OCI-LY7 (cell line): ENCODE measurements around the gene MEF2A. TPM values are rescaled to one million over a fixed set of nuclear protein-coding genes. Genes with fewer than 3 reads are reported as not detected.
"Not testable (repeated sequence)": the region's sequence is repeated elsewhere in the genome, so short reads cannot be mapped to it uniquely, and the experiment has no call there.

ENCODE experiments used
- BruUV-seq: library from RNA; stranded (reverse); fragments of 400-500 nt; replicated peaks from 2 replicates; lab custom pipeline; 2021; lab: Mats Ljungman, UMichigan
- CTCF ChIA-PET: fragments of 300-600 bp; sonication (Branson Sonifier 250); formaldehyde crosslinking; loops from one replicate; lab custom pipeline; 2022; ENCODE audit warnings: antibody characterized with exemption; ENCODE audit not compliant: unreplicated experiment; lab: Charles Lee
- POLR2A ChIA-PET: fragments of 300-600 bp; sonication (Branson Sonifier 250); formaldehyde crosslinking; loops from one replicate; lab custom pipeline; 2022; ENCODE audit warnings: antibody characterized with exemption; lab: Charles Lee
- DNase-seq: peaks from one replicate; pipeline ENCODE4 v3.0.0-alpha.2; 2015; ENCODE audit warnings: low spot score
- H2AFZ ChIP-seq: fragments of 200-600 bp; sonication (generic), shearing (Covaris generic); 2 replicates; pipeline ENCODE4 v1.6.1; 2014; ENCODE audit warnings: mild to moderate bottlenecking, antibody characterized with exemption, low read length, moderate library complexity
- H3K27ac ChIP-seq: fragments of 200-600 bp; sonication (generic); 2 replicates; pipeline ENCODE4 v1.5.1; 2014; ENCODE audit warnings: mixed run types, low read depth, mild to moderate bottlenecking, moderate library complexity, low read length, inconsistent platforms; ENCODE audit not compliant: poor library complexity, severe bottlenecking
- H3K36me3 ChIP-seq: fragments of 200-600 bp; sonication (generic); 2 replicates; pipeline ENCODE4 v1.6.1; 2014; ENCODE audit warnings: mild to moderate bottlenecking, antibody characterized with exemption, low read length, moderate library complexity, mixed read lengths; ENCODE audit not compliant: insufficient read depth
- H3K4me1 ChIP-seq: fragments of 200-600 bp; sonication (generic); 2 replicates; pipeline ENCODE4 v1.5.1; 2014; ENCODE audit warnings: mild to moderate bottlenecking, low read length; ENCODE audit not compliant: insufficient read depth, poor library complexity, severe bottlenecking
- H3K4me2 ChIP-seq: fragments of 200-600 bp; sonication (generic); 2 replicates; pipeline ENCODE4 v1.6.1; 2014; ENCODE audit warnings: mild to moderate bottlenecking, low read length
- H3K4me3 ChIP-seq: fragments of 200-600 bp; sonication (generic); 2 replicates; pipeline ENCODE4 v1.5.1; 2014; ENCODE audit warnings: mild to moderate bottlenecking, low read depth, low read length; ENCODE audit not compliant: poor library complexity, severe bottlenecking
- H3K79me2 ChIP-seq: fragments of 200-600 bp; sonication (generic); 2 replicates; pipeline ENCODE4 v1.6.1; 2016; ENCODE audit warnings: low read depth, mild to moderate bottlenecking, low read length, moderate library complexity, mixed read lengths; ENCODE audit not compliant: insufficient read depth
- H3K9me2 ChIP-seq: fragments of 200-600 bp; sonication (generic); 2 replicates; pipeline ENCODE4 v1.6.1; 2016; ENCODE audit warnings: mild to moderate bottlenecking, low read length, mixed read lengths; ENCODE audit not compliant: insufficient read depth
- H3K9me3 ChIP-seq: fragments of 200-600 bp; sonication (generic); 2 replicates; pipeline ENCODE4 v1.6.1; 2014; ENCODE audit warnings: mild to moderate bottlenecking, mixed run types, low read length, mixed read lengths
- H4K20me1 ChIP-seq: fragments of 200-600 bp; sonication (generic); 2 replicates; pipeline ENCODE4 v1.6.1; 2014; ENCODE audit warnings: mild to moderate bottlenecking, antibody characterized with exemption, low read length, moderate library complexity, mixed read lengths; ENCODE audit not compliant: insufficient read depth
- CTCF ChIP-seq: fragments of 200-600 bp; sonication (generic); conservative IDR thresholded peaks from 2 replicates; pipeline ENCODE4 v1.5.1; 2014; ENCODE audit warnings: mild to moderate bottlenecking, antibody characterized with exemption, low read length, moderate library complexity, mixed read lengths
- EZH2phosphoT487 ChIP-seq: fragments of 200-600 bp; sonication (generic); IDR thresholded peaks from 2 replicates; pipeline ENCODE4 v1.6.1; 2018; ENCODE audit warnings: low read depth, borderline replicate concordance, mild to moderate bottlenecking, mixed run types, antibody characterized with exemption, low read length, moderate library complexity, mixed read lengths
- intact Hi-C: fragments of 100-400 bp; cut with micrococcal nuclease; formaldehyde crosslinking; loops from one replicate; pipeline ENCODE4 v1.10.0; 2022; ENCODE audit not compliant: unreplicated experiment
- total RNA-seq, 2 experiments: library from RNA; depleted of rRNA in 1 of 2; stranded (reverse); fragments of >200 nt in 1 of 2; shearing (Covaris generic) in 1 of 2; gene quantifications; 2 replicates each; pipeline ENCODE4 v1.2.3, GENCODE V29; 2014 to 2022

The MEF2A gene
- total RNA-seq, 2 experiments from 2014 or later = 28.0 to 38.2 TPM

- Histone ChIP-seq H2AFZ (no peak overlapping the region), H3K79me2 (no peaks in the 10 kb centered on the region), H3K36me3 (no peaks in the 10 kb centered on the region), H3K27ac (no peak overlapping the region), H3K9me2 (no peaks in the 10 kb centered on the region), H3K9me3 (no peaks in the 10 kb centered on the region), H3K4me3 (no peak overlapping the region), H3K4me2 (no peak overlapping the region), H3K4me1 (no peaks in the 10 kb centered on the region), H4K20me1 (no peaks in the 10 kb centered on the region)
- no TSS peak for BruUV-seq
- CTCF ChIA-PET = no interaction called here
- intact Hi-C loops = no loop called here
- POLR2A ChIA-PET = interaction anchor here (0.6 kb wide), 1 partner anchor 12 kb away, joined by 4 read pairs; the partner anchor contains the start of gene LYSMD4
- TF ChIP-seq CTCF = no peak
- DNase-seq = no peak
Measured at GRCh38 chr15:99745370-99746086, 179.7 kb downstream of the MEF2A start.

DNA sequence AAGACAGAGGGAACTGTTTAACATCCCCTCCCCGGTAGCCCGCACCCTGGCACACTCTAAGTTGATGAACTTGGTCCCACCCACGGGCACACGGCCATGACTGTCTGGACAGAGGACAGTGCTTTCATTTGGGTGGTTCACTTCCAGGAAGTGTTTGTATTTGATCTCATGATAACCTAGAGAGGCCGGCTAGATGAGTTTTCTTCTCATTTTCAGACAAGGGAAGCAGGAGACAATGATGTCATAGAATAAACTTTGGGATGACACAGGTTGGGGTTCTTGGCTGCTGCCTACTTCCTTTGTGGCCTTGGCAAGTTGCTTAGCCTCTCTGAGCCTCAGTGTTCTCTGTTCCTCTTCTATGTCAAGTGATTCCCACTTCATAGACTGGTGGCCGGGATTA is 183.6 kb downstream of the MEF2A start:
- ChIA-PET CTCF (no interaction called here), POLR2A (no interaction called here)
- DNase-seq = no peak
- Histone ChIP-seq H3K4me1 (no peaks in the 10 kb centered on the region), H3K36me3 (no peaks in the 10 kb centered on the region), H4K20me1 (no peaks in the 10 kb centered on the region), H3K9me3 (no peaks in the 10 kb centered on the region), H3K27ac (no peak overlapping the region), H3K4me2 (no peak overlapping the region), H3K4me3 (no peak overlapping the region), H2AFZ (no peak overlapping the region), H3K9me2 (no peaks in the 10 kb centered on the region), H3K79me2 (no peaks in the 10 kb centered on the region)
- TF ChIP-seq EZH2phosphoT487 (no peak), CTCF (no peak)
- intact Hi-C loops = no loop called here
- no TSS peak for BruUV-seq

GRCh38 chr15:99750326-99750725 is 184.5 kb downstream of the MEF2A start:
- H4K20me1 ChIP-seq, H3K9me3 ChIP-seq, H3K36me3 ChIP-seq, intact Hi-C loops, H3K4me2 ChIP-seq, H3K79me2 ChIP-seq, POLR2A ChIA-PET, H2AFZ ChIP-seq, H3K9me2 ChIP-seq, BruUV-seq, H3K4me1 ChIP-seq, H3K4me3 ChIP-seq, CTCF ChIA-PET, H3K27ac ChIP-seq, DNase-seq: not testable (repeated sequence)
